Activated T-cell treated with anti-CD3 and anti-CD28 coated beads for 4 hours (primary cell): ENCODE data around the gene TEKT5.
"Not testable (repeated sequence)": the region's sequence is repeated elsewhere in the genome, so short reads cannot be mapped to it uniquely, and the experiment has no call there.

Experiments
- DNase-seq: peaks from one replicate; pipeline ENCODE4 v3.0.0-alpha.2; 2020

Gene TEKT5

GRCh38 chr16:10684511-10685151, 10.1 kb downstream of the TEKT5 start:
- DNase-seq: no peak

GRCh38 chr16:10683170-10683569, 11.6 kb downstream of the TEKT5 start:
- no peak for DNase-seq

GRCh38 chr16:10682604-10683003, 12.1 kb downstream of the TEKT5 start:
- no peak for DNase-seq

GRCh38 chr16:10681310-10682308, 13.1 kb downstream of the TEKT5 start:
- no peak for DNase-seq

- no peak for DNase-seq
Observed at GRCh38 chr16:10679921-10680320, 14.8 kb downstream of the TEKT5 start.

GRCh38 chr16:10679441-10679840, 15.3 kb downstream of the TEKT5 start:
- DNase-seq: not testable (repeated sequence)

- DNase-seq: no peak
Observed at GRCh38 chr16:10678655-10679054, 16.1 kb downstream of the TEKT5 start.

GRCh38 chr16:10676284-10676683, 18.4 kb downstream of the TEKT5 start:
- no peak for DNase-seq

GRCh38 chr16:10675861-10676260, 18.9 kb downstream of the TEKT5 start:
- DNase-seq: no peak

GRCh38 chr16:10675216-10675615, 19.5 kb downstream of the TEKT5 start:
- DNase-seq: no peak

GRCh38 chr16:10671729-10672128, 23.0 kb downstream of the TEKT5 start:
- DNase-seq: no peak

- no peak for DNase-seq
Observed at GRCh38 chr16:10669791-10670190, 24.9 kb downstream of the TEKT5 start.

- no peak for DNase-seq
Observed at GRCh38 chr16:10668322-10669045, 26.2 kb downstream of the TEKT5 start.

GRCh38 chr16:10667239-10667638, 27.5 kb downstream of the TEKT5 start:
- no peak for DNase-seq

- no peak for DNase-seq
Observed at GRCh38 chr16:10666291-10666690, 28.4 kb downstream of the TEKT5 start.

- no peak for DNase-seq
Observed at GRCh38 chr16:10665166-10665565, 29.6 kb downstream of the TEKT5 start.

GRCh38 chr16:10664720-10665126, 30.0 kb downstream of the TEKT5 start:
- no peak for DNase-seq

GRCh38 chr16:10663744-10664143, 31.0 kb downstream of the TEKT5 start:
- DNase-seq: no peak

GRCh38 chr16:10663146-10663545, 31.6 kb downstream of the TEKT5 start:
- DNase-seq: no peak

GRCh38 chr16:10662212-10662611, 32.5 kb downstream of the TEKT5 start:
- no peak for DNase-seq

GRCh38 chr16:10661737-10662136, 33.0 kb downstream of the TEKT5 start:
- DNase-seq: no peak

GRCh38 chr16:10660950-10661635, 33.6 kb downstream of the TEKT5 start:
- DNase-seq: no peak

GRCh38 chr16:10658943-10659342, 35.8 kb downstream of the TEKT5 start:
- DNase-seq: no peak
